Lung (tissue), 12 donors: ENCODE measurements around the gene RNU5B-1. TPM values are rescaled to one million over a fixed set of nuclear protein-coding genes. Genes with fewer than 3 reads are reported as not detected.
"Not testable (repeated sequence)": the region's sequence is repeated elsewhere in the genome, so short reads cannot be mapped to it uniquely, and the experiment has no call there.

Source experiments
- ATAC-seq: fragments of 200-7000 bp; cut with Tn5 transposase; one replicate; pipeline ENCODE4 v1.9.1; 2020; ENCODE audit warnings: moderate number of reproducible peaks; ENCODE audit not compliant: insufficient read depth, low FRiP score
- DNase-seq, 3 donors: peaks; one replicate each; pipeline ENCODE4 v3.0.0-alpha.2; 2013 to 2017
- H3K27ac ChIP-seq, 2 donors: one replicate each; pipeline ENCODE4 v1.5.1; 2013; ENCODE audit warnings: mild to moderate bottlenecking in 2 of 2, moderate library complexity in 2 of 2, control low read depth in 1 of 2, inconsistent platforms in 1 of 2, low read depth in 1 of 2, low read length in 1 of 2
- H3K27me3 ChIP-seq, 3 donors: one replicate each; pipeline ENCODE4 v1.5.1; 2013; ENCODE audit warnings: low read length in 2 of 3; ENCODE audit not compliant: control insufficient read depth in 3 of 3, insufficient read depth in 3 of 3
- H3K36me3 ChIP-seq, 4 donors: one replicate each; pipeline ENCODE4 v1.5.1; 2013; ENCODE audit warnings: low read length in 4 of 4, mild to moderate bottlenecking in 1 of 4, moderate library complexity in 1 of 4; ENCODE audit not compliant: control insufficient read depth in 4 of 4, insufficient read depth in 4 of 4
- H3K4me1 ChIP-seq, 5 donors: one replicate each; pipeline ENCODE4 v1.5.1; 2013; ENCODE audit warnings: low read length in 5 of 5, mild to moderate bottlenecking in 2 of 5, moderate library complexity in 1 of 5; ENCODE audit not compliant: control insufficient read depth in 5 of 5, insufficient read depth in 5 of 5
- H3K4me3 ChIP-seq: one replicate; pipeline ENCODE4 v1.5.1; 2013; ENCODE audit warnings: mild to moderate bottlenecking, control low read depth, moderate library complexity
- H3K9ac ChIP-seq, 2 donors: one replicate each; pipeline ENCODE4 v1.5.1; 2013; ENCODE audit warnings: low read length in 2 of 2, control low read depth in 1 of 2; ENCODE audit not compliant: insufficient read depth in 1 of 2
- H3K9me3 ChIP-seq, 4 donors: one replicate each; pipeline ENCODE4 v1.5.1; 2013; ENCODE audit warnings: low read length in 3 of 4, mild to moderate bottlenecking in 1 of 4, moderate library complexity in 1 of 4; ENCODE audit not compliant: control insufficient read depth in 4 of 4, insufficient read depth in 3 of 4
- CTCF ChIP-seq: IDR thresholded peaks from 2 replicates; pipeline ENCODE4 v1.5.1; 2012; ENCODE audit warnings: mild to moderate bottlenecking; ENCODE audit errors: control extremely low read depth, extremely low read depth
- WGBS, 2 donors: extraction: QIAGEN DNeasy Blood & Tissue Kit; methylation state at CpG; one replicate each; pipeline ENCODE4 v1.1.7; 2013; 5-methylcytosine and 5-hydroxymethylcytosine counted together
- polyA plus RNA-seq, 2 donors: library from polyadenylated mRNA; stranded (reverse); fragments of 200-250 nt; gene quantifications; one replicate each; pipeline ENCODE4 v1.2.1, GENCODE V29; 2013
- total RNA-seq, 2 donors: library from RNA; depleted of rRNA in 1 of 2; stranded (reverse); fragments of >200 nt in 1 of 2; gene quantifications; one replicate each; pipeline ENCODE4 v1.2.1, GENCODE V29; 2014 to 2021
- donor health status: control.
- donor health status: control.
- donor health status: Bipolar disorder and iron deficiency.
- donor health status: healthy.
- donor health status: DM: yes; HTN: yes; CAD: no.

RNU5B-1 gene
- total and polyA plus RNA-seq, 4 donors, result 10.9 TPM; not detected in 3

GRCh38 chr15:65344214-65344913 lies 39.9 kb downstream of the RNU5B-1 start:
- 95% methylated on average over 8 of the region's 8 CpGs for WGBS, 2 donors
- Histone ChIP-seq H3K9me3 (no peaks in the 10 kb centered on the region), H3K4me3 (no peak overlapping the region), H3K4me1 (peaks cover 0 to 11% (median 4%) of the 10 kb centered on the region in 5 donors), H3K27ac (no peak overlapping the region), H3K9ac (no peak overlapping the region), H3K27me3 (no peaks in the 10 kb centered on the region), H3K36me3 (no peaks in the 10 kb centered on the region)
- no peak for DNase-seq
- ATAC-seq, result no peak
- no peak for TF ChIP-seq CTCF

GRCh38 chr15:65344914-65345275 lies 40.4 kb downstream of the RNU5B-1 start:
- H3K27ac ChIP-seq, result no peak overlapping the region
- no peak overlapping the region for H3K9ac ChIP-seq
- ATAC-seq (no peak), DNase-seq (no peak)
- no peaks in the 10 kb centered on the region for H3K36me3 ChIP-seq
- no peak for TF ChIP-seq CTCF
- peaks cover 0 to 6% (median 4%) of the 10 kb centered on the region in 5 donors for H3K4me1 ChIP-seq
- WGBS, 2 donors, result 75 to 99% methylated on average over 2 of the region's 2 CpGs
- H3K27me3 ChIP-seq, result no peaks in the 10 kb centered on the region
- H3K9me3 ChIP-seq, result no peaks in the 10 kb centered on the region
- H3K4me3 ChIP-seq, result no peak overlapping the region

GRCh38 chr15:65346856-65347598 lies 42.5 kb downstream of the RNU5B-1 start:
- Histone ChIP-seq H3K4me3 (no peak overlapping the region), H3K4me1 (no peaks in the 10 kb centered on the region), H3K27ac (no peak overlapping the region), H3K9ac (no peak overlapping the region), H3K36me3 (no peaks in the 10 kb centered on the region), H3K9me3 (no peaks in the 10 kb centered on the region), H3K27me3 (no peaks in the 10 kb centered on the region)
- no peak for TF ChIP-seq CTCF
- DNase-seq (no peak), ATAC-seq (no peak)
- 52 to 59% methylated on average over 6 of the region's 6 CpGs for WGBS, 2 donors

GRCh38 chr15:65347756-65348155 lies 43.3 kb downstream of the RNU5B-1 start:
- H3K27me3 ChIP-seq, H3K36me3 ChIP-seq, H3K4me3 ChIP-seq, DNase-seq, H3K4me1 ChIP-seq, H3K9me3 ChIP-seq, H3K9ac ChIP-seq, ATAC-seq, H3K27ac ChIP-seq: not testable (repeated sequence)
- WGBS, 2 donors, result 95% methylated on average over 8 of the region's 8 CpGs
